Prostate gland (tissue), 2 donors: ENCODE results near the gene KHNYN.

ENCODE experiments used
- CTCF ChIP-seq, 4 experiments: fragments of 200-600 bp in 2 of 4; fragments of 450-650 bp in 2 of 4; sonication (generic) in 2 of 4; IDR thresholded peaks; 1 replicate in 3 of 4; 2 replicates in 1 of 4; pipeline ENCODE4 v1.5.1; 2016 to 2019; ENCODE audit warnings: antibody characterized with exemption in 4 of 4, mild to moderate bottlenecking in 2 of 4, moderate library complexity in 2 of 4
- POLR2A ChIP-seq: fragments of 450-650 bp; IDR thresholded peaks from one replicate; pipeline ENCODE4 v1.6.1; 2016; ENCODE audit warnings: antibody characterized with exemption, mild to moderate bottlenecking
- POLR2AphosphoS5 ChIP-seq: sonication (generic); formaldehyde crosslinking; IDR thresholded peaks from one replicate; pipeline ENCODE4 v1.6.1; 2017; ENCODE audit warnings: antibody characterized with exemption

GRCh38 chr14:24398653-24399446, 30.9 kb upstream of the KHNYN start, which contains the start of gene NYNRIN:
- TF ChIP-seq CTCF (IDR thresholded peaks at IDR 0.05) (no peak), POLR2A (peak; percentile 33), POLR2AphosphoS5 (no peak)
